Choroid plexus epithelial cell (primary cell): ENCODE measurements around the gene EIPR1.

Source experiments
- DNase-seq: peaks from one replicate; pipeline ENCODE4 v3.0.0-alpha.2; 2010; ENCODE audit warnings: low read depth
- H3K4me3 ChIP-seq: 2 replicates; pipeline ENCODE4 v1.5.1; 2011; ENCODE audit warnings: low read depth, mild to moderate bottlenecking, control low read depth, low read length, moderate library complexity
- TF ChIP-seq, protein P1 (sequence below): conservative IDR thresholded peaks from 2 replicates; pipeline ENCODE4 v1.5.1; 2011; ENCODE audit warnings: low read depth, mild to moderate bottlenecking, control low read depth, inconsistent platforms, low read length, moderate library complexity

Gene EIPR1

DNA sequence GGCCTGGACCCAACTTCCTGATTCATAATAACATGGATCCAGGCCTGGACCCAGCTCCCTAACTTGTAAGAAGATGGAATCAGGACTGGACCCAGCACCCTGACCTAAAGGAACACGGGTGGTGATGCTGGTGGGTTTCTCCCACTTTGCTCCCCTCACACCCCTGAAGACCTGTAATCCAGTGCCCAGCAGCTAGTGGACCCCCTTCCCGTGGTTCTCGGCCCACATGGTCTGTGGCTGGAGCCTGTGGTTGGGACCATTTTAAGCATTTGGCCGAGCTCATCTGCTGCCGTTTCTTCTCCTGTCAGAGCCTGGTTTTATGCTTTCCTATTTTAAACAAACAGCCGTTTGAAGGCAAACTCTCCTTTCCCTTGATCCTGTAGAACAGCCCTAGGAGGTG is 232.8 kb downstream of the EIPR1 start:
- TF ChIP-seq, protein P1, sequence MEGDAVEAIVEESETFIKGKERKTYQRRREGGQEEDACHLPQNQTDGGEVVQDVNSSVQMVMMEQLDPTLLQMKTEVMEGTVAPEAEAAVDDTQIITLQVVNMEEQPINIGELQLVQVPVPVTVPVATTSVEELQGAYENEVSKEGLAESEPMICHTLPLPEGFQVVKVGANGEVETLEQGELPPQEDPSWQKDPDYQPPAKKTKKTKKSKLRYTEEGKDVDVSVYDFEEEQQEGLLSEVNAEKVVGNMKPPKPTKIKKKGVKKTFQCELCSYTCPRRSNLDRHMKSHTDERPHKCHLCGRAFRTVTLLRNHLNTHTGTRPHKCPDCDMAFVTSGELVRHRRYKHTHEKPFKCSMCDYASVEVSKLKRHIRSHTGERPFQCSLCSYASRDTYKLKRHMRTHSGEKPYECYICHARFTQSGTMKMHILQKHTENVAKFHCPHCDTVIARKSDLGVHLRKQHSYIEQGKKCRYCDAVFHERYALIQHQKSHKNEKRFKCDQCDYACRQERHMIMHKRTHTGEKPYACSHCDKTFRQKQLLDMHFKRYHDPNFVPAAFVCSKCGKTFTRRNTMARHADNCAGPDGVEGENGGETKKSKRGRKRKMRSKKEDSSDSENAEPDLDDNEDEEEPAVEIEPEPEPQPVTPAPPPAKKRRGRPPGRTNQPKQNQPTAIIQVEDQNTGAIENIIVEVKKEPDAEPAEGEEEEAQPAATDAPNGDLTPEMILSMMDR: no peak
- no peak overlapping the region for H3K4me3 ChIP-seq
- DNase-seq: no peak

DNA sequence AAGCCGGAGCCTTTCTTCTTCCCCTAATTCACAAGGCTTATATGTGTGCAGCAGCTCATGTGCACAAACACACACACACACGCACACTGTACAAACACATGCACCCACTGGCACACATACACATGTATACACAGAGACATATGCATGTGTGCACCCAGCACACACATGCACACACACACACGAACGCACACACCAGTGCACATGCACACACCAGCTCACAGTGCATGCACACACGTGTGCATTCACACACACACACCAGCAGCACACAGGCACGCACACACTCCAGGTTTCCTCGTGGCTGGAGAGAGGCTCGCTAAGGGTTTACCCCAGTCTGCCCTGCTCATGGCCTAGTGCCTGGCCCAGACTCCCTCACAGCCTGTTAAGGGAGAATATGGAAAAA is 234.0 kb downstream of the EIPR1 start:
- no peak overlapping the region for H3K4me3 ChIP-seq
- TF ChIP-seq, protein P1: no peak
- DNase-seq: no peak

DNA sequence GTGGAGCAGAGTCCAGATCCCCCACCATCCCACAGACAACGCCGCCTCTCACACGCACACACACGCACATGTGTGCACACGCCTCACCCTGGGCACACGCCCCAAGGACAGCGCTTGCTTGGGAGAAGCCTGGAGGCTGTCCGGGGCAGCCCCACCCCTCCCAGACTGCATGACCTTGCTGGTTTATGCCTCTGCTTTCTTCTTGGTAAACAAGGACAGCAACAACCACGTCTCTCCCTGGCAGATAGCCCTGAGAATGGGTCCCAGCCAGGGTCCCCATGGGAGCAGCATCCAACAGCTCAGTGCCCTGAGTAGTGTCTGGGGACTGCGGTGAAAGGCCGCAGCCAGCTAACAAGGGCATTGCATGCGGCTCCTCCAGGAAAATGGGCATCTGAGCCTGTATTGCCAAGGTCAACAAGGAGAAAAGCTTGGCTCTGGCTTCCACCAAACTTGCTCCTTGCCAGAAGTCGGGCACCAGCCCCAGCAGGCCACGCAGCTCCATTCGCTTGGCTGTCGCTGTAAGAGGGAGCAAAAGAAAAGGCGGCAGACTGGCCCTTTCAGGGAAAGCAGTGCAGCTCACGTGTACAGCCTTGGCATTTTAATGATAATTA is 234.6 kb downstream of the EIPR1 start:
- DNase-seq: no peak
- TF ChIP-seq, protein P1: no peak

DNA sequence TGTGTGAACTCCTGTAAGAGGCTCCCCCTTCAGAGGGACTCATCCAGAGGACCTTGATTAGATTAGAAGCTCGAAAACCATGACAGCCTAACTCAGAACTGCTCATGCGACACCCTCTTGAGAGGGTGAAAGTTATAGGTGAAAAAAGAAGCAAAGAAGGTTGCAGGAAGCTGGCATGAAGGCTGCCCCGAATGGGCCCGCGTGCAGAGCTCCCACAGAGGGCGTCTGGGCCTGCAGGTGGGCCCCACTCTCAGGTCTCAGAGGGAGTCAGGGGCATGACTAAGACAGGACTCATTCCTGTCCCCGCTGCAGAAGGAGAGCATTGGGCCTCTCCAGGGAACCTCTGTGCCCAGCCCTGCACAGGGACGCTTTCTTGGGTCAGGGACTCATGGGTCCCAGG is 235.4 kb downstream of the EIPR1 start:
- DNase-seq: no peak
- H3K4me3 ChIP-seq: no peak overlapping the region
- TF ChIP-seq, protein P1: no peak

More for the DNA sequence above, 234.6 kb downstream of the EIPR1 start:
- no peak overlapping the region for H3K4me3 ChIP-seq

- H3K4me3 ChIP-seq: no peak overlapping the region
- TF ChIP-seq, protein P1: no peak
- DNase-seq: no peak
Observed at GRCh38 chr2:3141696-3142095, 235.9 kb downstream of the EIPR1 start.

GRCh38 chr2:3139906-3140305 is 237.7 kb downstream of the EIPR1 start:
- DNase-seq: no peak
- no peak overlapping the region for H3K4me3 ChIP-seq
- TF ChIP-seq, protein P1: no peak
